Liver (tissue), 3 donors: Measurements from ENCODE around the gene DNAH3.

Experiments
- ATF3 ChIP-seq: IDR thresholded peaks from 2 replicates; pipeline ENCODE4 v1.6.1; 2016; ENCODE audit warnings: antibody characterized with exemption
- CTCF ChIP-seq: fragments of 150-350 bp; IDR thresholded peaks from 2 replicates; pipeline ENCODE4 v1.5.1; 2017; ENCODE audit warnings: improper control_type of control experiment, low read depth, low read length; ENCODE audit not compliant: missing input control
- EGR1 ChIP-seq, 2 donors: IDR thresholded peaks; 2 replicates each; pipeline ENCODE4 v1.6.1; 2016 to 2018; ENCODE audit warnings: antibody characterized with exemption in 2 of 2, low read depth in 2 of 2
- FOXA1 ChIP-seq: IDR thresholded peaks from 2 replicates; pipeline ENCODE4 v1.6.1; 2016; ENCODE audit warnings: antibody characterized with exemption
- GABPA ChIP-seq, 2 donors: IDR thresholded peaks in 1 of 2; conservative IDR thresholded peaks in 1 of 2; 2 replicates each; pipeline ENCODE4 v1.6.1; 2016; ENCODE audit warnings: antibody characterized with exemption in 2 of 2, mild to moderate bottlenecking in 1 of 2, moderate library complexity in 1 of 2
- JUND ChIP-seq, 2 donors: IDR thresholded peaks; 2 replicates each; pipeline ENCODE4 v1.6.1; 2016; ENCODE audit warnings: antibody characterized with exemption in 2 of 2
- NR2F2 ChIP-seq: IDR thresholded peaks from 2 replicates; pipeline ENCODE4 v1.6.1; 2016; ENCODE audit warnings: antibody characterized with exemption
- RXRA ChIP-seq, 2 donors: IDR thresholded peaks; 2 replicates each; pipeline ENCODE4 v1.6.1; 2017 to 2018; ENCODE audit warnings: antibody characterized with exemption in 2 of 2, mild to moderate bottlenecking in 1 of 2
- SP1 ChIP-seq: IDR thresholded peaks from 2 replicates; pipeline ENCODE4 v1.6.1; 2018; ENCODE audit warnings: antibody characterized with exemption, mild to moderate bottlenecking
- TAF1 ChIP-seq: conservative IDR thresholded peaks from 2 replicates; pipeline ENCODE4 v1.6.1; 2016; ENCODE audit warnings: antibody characterized with exemption, mild to moderate bottlenecking
- YY1 ChIP-seq: IDR thresholded peaks from 2 replicates; pipeline ENCODE4 v1.6.1; 2016; ENCODE audit warnings: antibody characterized with exemption, mild to moderate bottlenecking
- ZBTB33 ChIP-seq: IDR thresholded peaks from 2 replicates; pipeline ENCODE4 v1.6.1; 2016; ENCODE audit warnings: antibody characterized with exemption
- TF ChIP-seq, protein P1 (sequence below): IDR thresholded peaks from 2 replicates; pipeline ENCODE4 v1.6.1; 2016; ENCODE audit warnings: antibody characterized with exemption, mild to moderate bottlenecking
- TF ChIP-seq, protein P2 (sequence below): IDR thresholded peaks from 2 replicates; pipeline ENCODE4 v1.6.1; 2016; ENCODE audit warnings: antibody characterized with exemption
- donor health status: healthy.
- donor health status: healthy.

DNA sequence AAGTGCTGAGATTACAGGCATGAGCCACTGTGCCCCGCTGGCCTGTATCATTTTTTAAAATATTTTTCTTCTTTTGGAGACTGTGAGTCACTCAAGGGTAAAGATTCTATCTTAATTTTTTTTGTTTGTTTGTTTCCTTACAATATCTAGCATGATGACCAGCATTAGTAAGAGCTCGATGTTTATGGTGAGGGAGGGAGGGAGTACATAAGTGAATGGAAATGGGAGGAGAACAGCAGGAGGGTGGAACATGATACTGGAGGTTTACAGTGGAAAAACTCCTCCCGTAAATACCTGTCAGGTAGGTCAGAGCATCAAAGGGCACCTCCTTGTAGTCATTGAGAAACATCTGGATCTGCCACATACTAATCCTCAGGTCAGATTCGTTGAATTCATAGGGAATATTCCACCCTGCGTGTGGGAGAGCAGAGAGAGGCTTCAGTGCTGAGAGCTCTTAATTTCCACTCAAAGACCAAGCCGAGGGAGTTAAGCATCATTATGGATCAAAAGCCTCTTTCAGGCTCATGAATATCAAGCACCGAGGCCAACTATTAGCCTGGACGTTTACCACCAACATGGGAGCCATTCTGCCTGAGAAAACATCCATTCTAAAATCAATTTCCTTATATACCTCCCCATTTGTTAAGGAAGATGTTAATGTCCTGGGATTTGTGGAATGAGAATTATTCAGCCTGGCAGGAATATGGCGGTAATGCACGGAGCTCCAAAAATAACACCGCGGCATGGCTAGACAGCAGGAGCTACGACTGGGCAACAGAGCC, 198.3 kb downstream of the DNAH3 start:
- TF ChIP-seq YY1, result no peak
- no peak for TF ChIP-seq CTCF
- no peak for TF ChIP-seq EGR1 (IDR thresholded peaks at IDR 0.05; ENCODE audit: low read depth in 2 of 2)
- no peak for TF ChIP-seq ATF3
- no peak for TF ChIP-seq TAF1
- no peak for TF ChIP-seq NR2F2
- no peak for TF ChIP-seq GABPA (IDR thresholded peaks at IDR 0.05 in 1 of 2, conservative IDR thresholded peaks at IDR 0.05 in 1 of 2)
- TF ChIP-seq, protein P1, sequence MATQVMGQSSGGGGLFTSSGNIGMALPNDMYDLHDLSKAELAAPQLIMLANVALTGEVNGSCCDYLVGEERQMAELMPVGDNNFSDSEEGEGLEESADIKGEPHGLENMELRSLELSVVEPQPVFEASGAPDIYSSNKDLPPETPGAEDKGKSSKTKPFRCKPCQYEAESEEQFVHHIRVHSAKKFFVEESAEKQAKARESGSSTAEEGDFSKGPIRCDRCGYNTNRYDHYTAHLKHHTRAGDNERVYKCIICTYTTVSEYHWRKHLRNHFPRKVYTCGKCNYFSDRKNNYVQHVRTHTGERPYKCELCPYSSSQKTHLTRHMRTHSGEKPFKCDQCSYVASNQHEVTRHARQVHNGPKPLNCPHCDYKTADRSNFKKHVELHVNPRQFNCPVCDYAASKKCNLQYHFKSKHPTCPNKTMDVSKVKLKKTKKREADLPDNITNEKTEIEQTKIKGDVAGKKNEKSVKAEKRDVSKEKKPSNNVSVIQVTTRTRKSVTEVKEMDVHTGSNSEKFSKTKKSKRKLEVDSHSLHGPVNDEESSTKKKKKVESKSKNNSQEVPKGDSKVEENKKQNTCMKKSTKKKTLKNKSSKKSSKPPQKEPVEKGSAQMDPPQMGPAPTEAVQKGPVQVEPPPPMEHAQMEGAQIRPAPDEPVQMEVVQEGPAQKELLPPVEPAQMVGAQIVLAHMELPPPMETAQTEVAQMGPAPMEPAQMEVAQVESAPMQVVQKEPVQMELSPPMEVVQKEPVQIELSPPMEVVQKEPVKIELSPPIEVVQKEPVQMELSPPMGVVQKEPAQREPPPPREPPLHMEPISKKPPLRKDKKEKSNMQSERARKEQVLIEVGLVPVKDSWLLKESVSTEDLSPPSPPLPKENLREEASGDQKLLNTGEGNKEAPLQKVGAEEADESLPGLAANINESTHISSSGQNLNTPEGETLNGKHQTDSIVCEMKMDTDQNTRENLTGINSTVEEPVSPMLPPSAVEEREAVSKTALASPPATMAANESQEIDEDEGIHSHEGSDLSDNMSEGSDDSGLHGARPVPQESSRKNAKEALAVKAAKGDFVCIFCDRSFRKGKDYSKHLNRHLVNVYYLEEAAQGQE, result no peak
- TF ChIP-seq JUND (IDR thresholded peaks at IDR 0.05), result no peak
- TF ChIP-seq ZBTB33, result no peak
- TF ChIP-seq FOXA1, result no peak
- no peak for TF ChIP-seq RXRA (IDR thresholded peaks at IDR 0.05)
- TF ChIP-seq SP1, result no peak
- TF ChIP-seq, protein P2, sequence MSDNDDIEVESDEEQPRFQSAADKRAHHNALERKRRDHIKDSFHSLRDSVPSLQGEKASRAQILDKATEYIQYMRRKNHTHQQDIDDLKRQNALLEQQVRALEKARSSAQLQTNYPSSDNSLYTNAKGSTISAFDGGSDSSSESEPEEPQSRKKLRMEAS, result no peak
